GM23338 (cell line): ENCODE data around the gene SERPINA5. TPM values are rescaled to one million over a fixed set of nuclear protein-coding genes. Genes with fewer than 3 reads are reported as not detected.

ENCODE experiments used
- ATAC-seq: fragments of 200-7000 bp; cut with Tn5 transposase; 3 replicates; pipeline ENCODE4 v1.9.1; 2020
- DNase-seq: peaks from one replicate; pipeline ENCODE4 v3.0.0-alpha.2; 2015; ENCODE audit warnings: low spot score
- H2AFZ ChIP-seq: fragments of 200-600 bp; sonication (generic); 2 replicates; pipeline ENCODE4 v1.8.0; 2016; ENCODE audit warnings: antibody characterized with exemption, mild to moderate bottlenecking, moderate library complexity
- H3F3A ChIP-seq: fragments of 200-600 bp; sonication (generic); replicated peaks from 2 replicates; pipeline ENCODE4 v1.8.0; 2017; ENCODE audit warnings: antibody characterized with exemption, mixed run types, low read depth
- H3K27ac ChIP-seq: fragments of 200-600 bp; sonication (generic); 2 replicates; pipeline ENCODE4 v1.6.1; 2016; ENCODE audit warnings: low read depth
- H3K27me3 ChIP-seq: fragments of 200-600 bp; sonication (generic); 2 replicates; pipeline ENCODE4 v1.8.0; 2016; ENCODE audit warnings: mild to moderate bottlenecking, mixed run types, moderate library complexity; ENCODE audit not compliant: insufficient read depth
- H3K36me3 ChIP-seq: fragments of 200-600 bp; sonication (generic); 2 replicates; pipeline ENCODE4 v1.8.0; 2016; ENCODE audit warnings: mild to moderate bottlenecking; ENCODE audit not compliant: insufficient read depth
- H3K4me1 ChIP-seq: fragments of 200-600 bp; sonication (generic); 2 replicates; pipeline ENCODE4 v1.8.0; 2016; ENCODE audit warnings: mild to moderate bottlenecking, moderate library complexity; ENCODE audit not compliant: insufficient read depth
- H3K4me2 ChIP-seq: fragments of 200-600 bp; sonication (generic); 2 replicates; pipeline ENCODE4 v1.7.1; 2017; ENCODE audit warnings: mixed run types
- H3K4me3 ChIP-seq: fragments of 200-600 bp; sonication (generic); 2 replicates; pipeline ENCODE4 v1.6.1; 2016; ENCODE audit warnings: mixed run types
- H3K79me2 ChIP-seq: fragments of 200-600 bp; sonication (generic); replicated peaks from 2 replicates; pipeline ENCODE4 v1.8.0; 2017; ENCODE audit warnings: mild to moderate bottlenecking; ENCODE audit not compliant: insufficient read depth
- H3K9me2 ChIP-seq: fragments of 200-600 bp; sonication (generic); 2 replicates; pipeline ENCODE4 v1.8.0; 2017; ENCODE audit not compliant: insufficient read depth
- H4K20me1 ChIP-seq: fragments of 200-600 bp; sonication (generic); replicated peaks from 2 replicates; pipeline ENCODE4 v1.8.0; 2017; ENCODE audit warnings: mild to moderate bottlenecking; ENCODE audit not compliant: insufficient read depth
- H3K27ac Mint-ChIP-seq: 2 replicates; pipeline ENCODE4 v1.8.0; 2020; ENCODE audit warnings: inconsistent platforms, mild to moderate bottlenecking, moderate library complexity, mixed read lengths
- H3K27me3 Mint-ChIP-seq: 3 replicates; pipeline ENCODE4 v1.8.0; 2022; ENCODE audit warnings: low read depth, mild to moderate bottlenecking, moderate library complexity, mixed read lengths, inconsistent platforms; ENCODE audit not compliant: insufficient read depth, poor library complexity
- H3K36me3 Mint-ChIP-seq: 3 replicates; pipeline ENCODE4 v1.8.0; 2021; ENCODE audit warnings: low read depth, mild to moderate bottlenecking, inconsistent platforms, moderate library complexity, mixed read lengths
- H3K4me1 Mint-ChIP-seq: 3 replicates; pipeline ENCODE4 v1.8.0; 2020; ENCODE audit warnings: mild to moderate bottlenecking, inconsistent platforms, mixed read lengths
- H3K4me3 Mint-ChIP-seq: 3 replicates; pipeline ENCODE4 v1.8.0; 2021; ENCODE audit warnings: moderate library complexity, mild to moderate bottlenecking, inconsistent platforms, mixed read lengths
- H3K9me3 Mint-ChIP-seq: 3 replicates; pipeline ENCODE4 v1.8.0; 2020; ENCODE audit warnings: moderate library complexity, mild to moderate bottlenecking, inconsistent platforms, mixed read lengths
- CREB1 ChIP-seq: fragments of 250-450 bp; sonication (Bioruptor Pico); IDR thresholded peaks from 2 replicates; pipeline ENCODE4 v1.5.0; 2020; ENCODE audit warnings: low read depth, mild to moderate bottlenecking, moderate library complexity
- EZH2 ChIP-seq: fragments of 200-600 bp; sonication (generic); IDR thresholded peaks from one replicate; pipeline ENCODE4 v1.8.0; 2017; ENCODE audit warnings: antibody characterized with exemption, mild to moderate bottlenecking, low read depth; ENCODE audit not compliant: unreplicated experiment
- EZH2phosphoT487 ChIP-seq: fragments of 200-600 bp; sonication (generic); IDR thresholded peaks from one replicate; pipeline ENCODE4 v1.8.1; 2018; ENCODE audit warnings: antibody characterized with exemption; ENCODE audit not compliant: unreplicated experiment
- JUNB ChIP-seq: IDR thresholded peaks from one replicate; pipeline ENCODE4 v1.6.1; 2016; ENCODE audit warnings: antibody characterized with exemption; ENCODE audit not compliant: unreplicated experiment
- NANOG ChIP-seq: IDR thresholded peaks from 2 replicates; pipeline ENCODE4 v1.6.1; 2016; ENCODE audit warnings: antibody characterized with exemption, borderline replicate concordance
- POLR2AphosphoS5 ChIP-seq: IDR thresholded peaks from 2 replicates; pipeline ENCODE4 v1.6.1; 2016; ENCODE audit warnings: antibody characterized with exemption, low read depth
- REST ChIP-seq: IDR thresholded peaks from one replicate; pipeline ENCODE4 v1.6.1; 2018; ENCODE audit warnings: antibody characterized with exemption; ENCODE audit not compliant: unreplicated experiment
- STAT1 ChIP-seq: IDR thresholded peaks from one replicate; pipeline ENCODE4 v1.6.1; 2016; ENCODE audit warnings: antibody characterized with exemption; ENCODE audit not compliant: unreplicated experiment
- ZNF114 ChIP-seq: fragments of 250-450 bp; sonication (Bioruptor Pico); IDR thresholded peaks from 2 replicates; pipeline ENCODE4 v1.5.0; 2020; ENCODE audit warnings: mild to moderate bottlenecking, moderate library complexity
- ZNF331 ChIP-seq: fragments of 250-450 bp; sonication (Bioruptor Pico); IDR thresholded peaks from 2 replicates; pipeline ENCODE4 v1.5.0; 2020; ENCODE audit warnings: low read depth, mild to moderate bottlenecking, moderate library complexity
- polyA plus RNA-seq: library from polyadenylated mRNA; unstranded; fragments of >200 nt; fragmentation: Nextera tagmentation; extraction: Ambion mirVana; gene quantifications from 2 replicates; pipeline ENCODE4 v1.2.1, GENCODE V29; 2016
- total RNA-seq: library from RNA; depleted of rRNA; stranded (reverse); fragments of >200 nt; shearing (Covaris generic); gene quantifications from 2 replicates; pipeline ENCODE4 v1.2.3, GENCODE V29; 2014
- TF ChIP-seq, protein P1 (sequence below): fragments of 250-450 bp; sonication (Bioruptor Pico); IDR thresholded peaks from 2 replicates; pipeline ENCODE4 v1.5.0; 2020; ENCODE audit warnings: mild to moderate bottlenecking, moderate library complexity
- TF ChIP-seq, protein P2 (sequence below): IDR thresholded peaks from 2 replicates; pipeline ENCODE4 v1.6.1; 2016; ENCODE audit warnings: antibody characterized with exemption
- TF ChIP-seq, protein P3 (sequence below), 2 experiments: fragments of 200-600 bp in 1 of 2; sonication (generic) in 1 of 2; conservative IDR thresholded peaks; 2 replicates each; pipeline versions ENCODE4 v1.5.1 to v1.6.1; 2016 to 2017; ENCODE audit warnings: antibody characterized with exemption in 2 of 2, low read depth in 2 of 2, mild to moderate bottlenecking in 2 of 2, moderate library complexity in 1 of 2

SERPINA5 gene
- total and polyA plus RNA-seq, 2 experiments from 2014 or later, result 0.81 to 0.90 TPM

GRCh38 chr14:94575730-94576585 is 5.3 kb upstream of the SERPINA5 start:
- no peak for DNase-seq
- Histone ChIP-seq H3K4me1 (no peaks in the 10 kb centered on the region), H3K36me3 (no peaks in the 10 kb centered on the region), H3K27me3 (no peaks in the 10 kb centered on the region), H3K9me2 (no peaks in the 10 kb centered on the region; the same call in 1 of the 2 replicates), H2AFZ (no peak overlapping the region), H3F3A (no peaks in the 10 kb centered on the region), H3K4me2 (no peak overlapping the region), H3K79me2 (no peaks in the 10 kb centered on the region), H3K4me3 (no peak overlapping the region), H3K27ac (no peak overlapping the region), H4K20me1 (no peaks in the 10 kb centered on the region)
- H3K9me3 Mint-ChIP-seq, result peaks cover 13% of the 10 kb centered on the region; the same call in 2 of the 3 replicates
- no peaks in the 10 kb centered on the region; the same call in 2 of the 3 replicates for H3K36me3 Mint-ChIP-seq
- no peak for ATAC-seq
- H3K27me3 Mint-ChIP-seq, result peaks cover 4% of the 10 kb centered on the region
- no peaks in the 10 kb centered on the region; the same call in 2 of the 3 replicates for H3K4me1 Mint-ChIP-seq
- H3K27ac Mint-ChIP-seq, result no peak overlapping the region
- H3K4me3 Mint-ChIP-seq, result no peak overlapping the region
- TF ChIP-seq JUNB (no peak), REST (no peak), CREB1 (no peak), EZH2phosphoT487 (no peak), NANOG (no peak), ZNF114 (no peak), STAT1 (no peak), POLR2AphosphoS5 (no peak), ZNF331 (CRISPR knock-in tag) (no peak), EZH2 (no peak)
- TF ChIP-seq, protein P1, sequence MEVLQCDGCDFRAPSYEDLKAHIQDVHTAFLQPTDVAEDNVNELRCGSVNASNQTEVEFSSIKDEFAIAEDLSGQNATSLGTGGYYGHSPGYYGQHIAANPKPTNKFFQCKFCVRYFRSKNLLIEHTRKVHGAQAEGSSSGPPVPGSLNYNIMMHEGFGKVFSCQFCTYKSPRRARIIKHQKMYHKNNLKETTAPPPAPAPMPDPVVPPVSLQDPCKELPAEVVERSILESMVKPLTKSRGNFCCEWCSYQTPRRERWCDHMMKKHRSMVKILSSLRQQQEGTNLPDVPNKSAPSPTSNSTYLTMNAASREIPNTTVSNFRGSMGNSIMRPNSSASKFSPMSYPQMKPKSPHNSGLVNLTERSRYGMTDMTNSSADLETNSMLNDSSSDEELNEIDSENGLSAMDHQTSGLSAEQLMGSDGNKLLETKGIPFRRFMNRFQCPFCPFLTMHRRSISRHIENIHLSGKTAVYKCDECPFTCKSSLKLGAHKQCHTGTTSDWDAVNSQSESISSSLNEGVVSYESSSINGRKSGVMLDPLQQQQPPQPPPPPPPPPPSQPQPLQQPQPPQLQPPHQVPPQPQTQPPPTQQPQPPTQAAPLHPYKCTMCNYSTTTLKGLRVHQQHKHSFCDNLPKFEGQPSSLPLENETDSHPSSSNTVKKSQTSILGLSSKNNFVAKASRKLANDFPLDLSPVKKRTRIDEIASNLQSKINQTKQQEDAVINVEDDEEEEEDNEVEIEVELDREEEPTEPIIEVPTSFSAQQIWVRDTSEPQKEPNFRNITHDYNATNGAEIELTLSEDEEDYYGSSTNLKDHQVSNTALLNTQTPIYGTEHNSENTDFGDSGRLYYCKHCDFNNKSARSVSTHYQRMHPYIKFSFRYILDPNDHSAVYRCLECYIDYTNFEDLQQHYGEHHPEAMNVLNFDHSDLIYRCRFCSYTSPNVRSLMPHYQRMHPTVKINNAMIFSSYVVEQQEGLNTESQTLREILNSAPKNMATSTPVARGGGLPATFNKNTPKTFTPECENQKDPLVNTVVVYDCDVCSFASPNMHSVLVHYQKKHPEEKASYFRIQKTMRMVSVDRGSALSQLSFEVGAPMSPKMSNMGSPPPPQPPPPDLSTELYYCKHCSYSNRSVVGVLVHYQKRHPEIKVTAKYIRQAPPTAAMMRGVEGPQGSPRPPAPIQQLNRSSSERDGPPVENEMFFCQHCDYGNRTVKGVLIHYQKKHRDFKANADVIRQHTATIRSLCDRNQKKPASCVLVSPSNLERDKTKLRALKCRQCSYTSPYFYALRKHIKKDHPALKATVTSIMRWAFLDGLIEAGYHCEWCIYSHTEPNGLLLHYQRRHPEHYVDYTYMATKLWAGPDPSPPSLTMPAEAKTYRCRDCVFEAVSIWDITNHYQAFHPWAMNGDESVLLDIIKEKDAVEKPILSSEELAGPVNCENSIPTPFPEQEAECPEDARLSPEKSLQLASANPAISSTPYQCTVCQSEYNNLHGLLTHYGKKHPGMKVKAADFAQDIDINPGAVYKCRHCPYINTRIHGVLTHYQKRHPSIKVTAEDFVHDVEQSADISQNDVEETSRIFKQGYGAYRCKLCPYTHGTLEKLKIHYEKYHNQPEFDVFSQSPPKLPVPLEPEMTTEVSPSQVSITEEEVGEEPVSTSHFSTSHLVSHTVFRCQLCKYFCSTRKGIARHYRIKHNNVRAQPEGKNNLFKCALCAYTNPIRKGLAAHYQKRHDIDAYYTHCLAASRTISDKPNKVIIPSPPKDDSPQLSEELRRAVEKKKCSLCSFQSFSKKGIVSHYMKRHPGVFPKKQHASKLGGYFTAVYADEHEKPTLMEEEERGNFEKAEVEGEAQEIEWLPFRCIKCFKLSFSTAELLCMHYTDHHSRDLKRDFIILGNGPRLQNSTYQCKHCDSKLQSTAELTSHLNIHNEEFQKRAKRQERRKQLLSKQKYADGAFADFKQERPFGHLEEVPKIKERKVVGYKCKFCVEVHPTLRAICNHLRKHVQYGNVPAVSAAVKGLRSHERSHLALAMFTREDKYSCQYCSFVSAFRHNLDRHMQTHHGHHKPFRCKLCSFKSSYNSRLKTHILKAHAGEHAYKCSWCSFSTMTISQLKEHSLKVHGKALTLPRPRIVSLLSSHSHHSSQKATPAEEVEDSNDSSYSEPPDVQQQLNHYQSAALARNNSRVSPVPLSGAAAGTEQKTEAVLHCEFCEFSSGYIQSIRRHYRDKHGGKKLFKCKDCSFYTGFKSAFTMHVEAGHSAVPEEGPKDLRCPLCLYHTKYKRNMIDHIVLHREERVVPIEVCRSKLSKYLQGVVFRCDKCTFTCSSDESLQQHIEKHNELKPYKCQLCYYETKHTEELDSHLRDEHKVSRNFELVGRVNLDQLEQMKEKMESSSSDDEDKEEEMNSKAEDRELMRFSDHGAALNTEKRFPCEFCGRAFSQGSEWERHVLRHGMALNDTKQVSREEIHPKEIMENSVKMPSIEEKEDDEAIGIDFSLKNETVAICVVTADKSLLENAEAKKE, result no peak
- TF ChIP-seq, protein P2, sequence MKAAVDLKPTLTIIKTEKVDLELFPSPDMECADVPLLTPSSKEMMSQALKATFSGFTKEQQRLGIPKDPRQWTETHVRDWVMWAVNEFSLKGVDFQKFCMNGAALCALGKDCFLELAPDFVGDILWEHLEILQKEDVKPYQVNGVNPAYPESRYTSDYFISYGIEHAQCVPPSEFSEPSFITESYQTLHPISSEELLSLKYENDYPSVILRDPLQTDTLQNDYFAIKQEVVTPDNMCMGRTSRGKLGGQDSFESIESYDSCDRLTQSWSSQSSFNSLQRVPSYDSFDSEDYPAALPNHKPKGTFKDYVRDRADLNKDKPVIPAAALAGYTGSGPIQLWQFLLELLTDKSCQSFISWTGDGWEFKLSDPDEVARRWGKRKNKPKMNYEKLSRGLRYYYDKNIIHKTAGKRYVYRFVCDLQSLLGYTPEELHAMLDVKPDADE, result no peak
- TF ChIP-seq, protein P3, sequence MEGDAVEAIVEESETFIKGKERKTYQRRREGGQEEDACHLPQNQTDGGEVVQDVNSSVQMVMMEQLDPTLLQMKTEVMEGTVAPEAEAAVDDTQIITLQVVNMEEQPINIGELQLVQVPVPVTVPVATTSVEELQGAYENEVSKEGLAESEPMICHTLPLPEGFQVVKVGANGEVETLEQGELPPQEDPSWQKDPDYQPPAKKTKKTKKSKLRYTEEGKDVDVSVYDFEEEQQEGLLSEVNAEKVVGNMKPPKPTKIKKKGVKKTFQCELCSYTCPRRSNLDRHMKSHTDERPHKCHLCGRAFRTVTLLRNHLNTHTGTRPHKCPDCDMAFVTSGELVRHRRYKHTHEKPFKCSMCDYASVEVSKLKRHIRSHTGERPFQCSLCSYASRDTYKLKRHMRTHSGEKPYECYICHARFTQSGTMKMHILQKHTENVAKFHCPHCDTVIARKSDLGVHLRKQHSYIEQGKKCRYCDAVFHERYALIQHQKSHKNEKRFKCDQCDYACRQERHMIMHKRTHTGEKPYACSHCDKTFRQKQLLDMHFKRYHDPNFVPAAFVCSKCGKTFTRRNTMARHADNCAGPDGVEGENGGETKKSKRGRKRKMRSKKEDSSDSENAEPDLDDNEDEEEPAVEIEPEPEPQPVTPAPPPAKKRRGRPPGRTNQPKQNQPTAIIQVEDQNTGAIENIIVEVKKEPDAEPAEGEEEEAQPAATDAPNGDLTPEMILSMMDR (conservative IDR thresholded peaks at IDR 0.05; ENCODE audit: low read depth in 2 of 2), result no peak
